ENCODE results near the gene PLCB4. TPM values are rescaled to one million over a fixed set of nuclear protein-coding genes. Genes with fewer than 3 reads are reported as not detected.

The PLCB4 gene
- total RNA-seq, 1 donor from 2014 or later, result 21.2 TPM

DNA sequence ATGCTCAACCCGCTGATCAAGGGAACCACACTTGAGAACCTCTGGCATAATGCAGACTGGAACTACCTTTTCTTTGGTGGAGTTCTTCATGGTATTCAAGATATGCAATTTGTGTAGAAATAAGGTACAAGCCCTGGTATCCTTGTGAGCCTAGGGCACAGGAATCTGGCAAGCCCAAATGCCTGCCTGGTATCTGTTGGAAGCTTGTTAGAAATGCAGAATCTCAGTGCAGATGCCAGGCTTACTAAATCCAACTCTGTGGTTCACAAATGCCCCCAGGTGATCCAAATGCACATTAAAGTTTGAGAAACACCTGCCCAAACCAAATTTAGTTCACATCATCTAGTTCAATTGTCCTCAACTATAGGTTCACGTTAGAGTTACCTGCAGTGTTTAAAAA lies 285.7 kb downstream of the PLCB4 start:
- Mint-ChIP-seq H3K4me1 (ENCODE audit: unreplicated experiment) (peaks cover 6% of the 10 kb centered on the region), H3K4me3 (no peak overlapping the region), H3K27ac (no peak overlapping the region), H3K9me3 (no peaks in the 10 kb centered on the region), H3K27me3 (no peaks in the 10 kb centered on the region), H3K36me3 (no peaks in the 10 kb centered on the region)
- TF ChIP-seq CTCF (conservative IDR thresholded peaks at IDR 0.05), result no peak
- no peak for DNase-seq (ENCODE audit: extremely low spot score, unreplicated experiment)

- H3K4me1 Mint-ChIP-seq (ENCODE audit: unreplicated experiment), result peaks cover 28% of the 10 kb centered on the region
These were observed 289.1 kb downstream of the PLCB4 start for GRCh38 chr20:9358001-9358400.

GRCh38 chr20:9359561-9360308 lies 290.8 kb downstream of the PLCB4 start:
- Mint-ChIP-seq H3K4me1 (ENCODE audit: unreplicated experiment) (peaks cover 27% of the 10 kb centered on the region), H3K9me3 (no peaks in the 10 kb centered on the region), H3K27ac (no peak overlapping the region), H3K27me3 (no peaks in the 10 kb centered on the region), H3K36me3 (peaks cover 10% of the 10 kb centered on the region), H3K4me3 (no peak overlapping the region)
- no peak for DNase-seq (ENCODE audit: extremely low spot score, unreplicated experiment)
- TF ChIP-seq CTCF (conservative IDR thresholded peaks at IDR 0.05), result peak; percentile 79

More at GRCh38 chr20:9358001-9358400, 289.1 kb downstream of the PLCB4 start:
- no peak for TF ChIP-seq CTCF (conservative IDR thresholded peaks at IDR 0.05)
- no peak for DNase-seq (ENCODE audit: extremely low spot score, unreplicated experiment)
- Mint-ChIP-seq H3K36me3 (peaks cover 6% of the 10 kb centered on the region), H3K27me3 (no peaks in the 10 kb centered on the region), H3K4me3 (no peak overlapping the region), H3K27ac (no peak overlapping the region), H3K9me3 (no peaks in the 10 kb centered on the region)

DNA sequence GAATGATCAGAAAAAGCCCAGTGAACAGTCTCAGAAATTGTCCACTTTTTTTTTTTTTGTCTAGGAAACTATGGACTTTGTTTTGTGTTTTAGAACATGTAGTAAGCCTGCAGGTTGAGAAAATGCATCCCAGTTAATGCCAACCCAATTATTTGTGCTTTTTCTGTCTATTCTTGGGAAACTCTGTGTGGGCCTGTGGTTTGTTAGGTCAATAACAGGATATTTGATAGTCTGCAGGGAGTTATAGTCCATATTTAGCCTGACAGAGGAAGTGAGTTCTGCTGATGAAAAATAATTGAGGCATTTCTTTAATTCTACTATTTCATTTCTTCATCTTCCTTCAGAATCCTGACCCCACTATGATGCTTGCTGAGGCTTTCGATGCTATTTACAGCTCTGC lies 291.5 kb downstream of the PLCB4 start:
- TF ChIP-seq CTCF (conservative IDR thresholded peaks at IDR 0.05), result no peak
- Mint-ChIP-seq H3K27ac (no peak overlapping the region), H3K4me1 (ENCODE audit: unreplicated experiment) (peaks cover 27% of the 10 kb centered on the region), H3K27me3 (no peaks in the 10 kb centered on the region), H3K9me3 (no peaks in the 10 kb centered on the region), H3K36me3 (peaks cover 10% of the 10 kb centered on the region), H3K4me3 (no peak overlapping the region)
- no peak for DNase-seq (ENCODE audit: extremely low spot score, unreplicated experiment)

GRCh38 chr20:9363673-9364072 lies 294.8 kb downstream of the PLCB4 start:
- H3K4me1 Mint-ChIP-seq (ENCODE audit: unreplicated experiment), result peaks cover 28% of the 10 kb centered on the region
- no peak overlapping the region for H3K27ac Mint-ChIP-seq
- no peak for TF ChIP-seq CTCF (conservative IDR thresholded peaks at IDR 0.05)
- H3K4me3 Mint-ChIP-seq, result no peak overlapping the region
- no peak for DNase-seq (ENCODE audit: extremely low spot score, unreplicated experiment)
- peaks cover 15% of the 10 kb centered on the region for H3K36me3 Mint-ChIP-seq
- no peaks in the 10 kb centered on the region for H3K27me3 Mint-ChIP-seq
- H3K9me3 Mint-ChIP-seq, result no peaks in the 10 kb centered on the region

All from type B pancreatic cell (in vitro differentiated cells).